Liver (tissue), 9 donors: ENCODE data around the gene LDHB. TPM values are rescaled to one million over a fixed set of nuclear protein-coding genes. Genes with fewer than 3 reads are reported as not detected.

Source experiments
- DNase-seq: peaks from one replicate; pipeline ENCODE4 v3.0.0-alpha.2; 2017; ENCODE audit warnings: low spot score
- H3K27ac ChIP-seq, 2 donors: one replicate each; pipeline ENCODE4 v1.7.0; 2013; ENCODE audit warnings: inconsistent platforms in 2 of 2, low read length in 2 of 2, control low read depth in 1 of 2, low read depth in 1 of 2, mild to moderate bottlenecking in 1 of 2
- H3K27me3 ChIP-seq, 4 donors: one replicate each; pipeline versions ENCODE4 v1.6.1 to v1.7.0; 2013; ENCODE audit warnings: low read length in 3 of 4, inconsistent platforms in 1 of 4, mild to moderate bottlenecking in 1 of 4, moderate library complexity in 1 of 4; ENCODE audit not compliant: control insufficient read depth in 4 of 4, insufficient read depth in 4 of 4
- H3K36me3 ChIP-seq, 4 donors: one replicate each; pipeline versions ENCODE4 v1.6.1 to v1.7.0; 2013; ENCODE audit warnings: low read length in 3 of 4, mild to moderate bottlenecking in 3 of 4, low read depth in 1 of 4, moderate library complexity in 1 of 4; ENCODE audit not compliant: control insufficient read depth in 4 of 4, insufficient read depth in 3 of 4
- H3K4me1 ChIP-seq, 4 donors: one replicate each; pipeline versions ENCODE4 v1.6.1 to v1.7.0; 2013; ENCODE audit warnings: low read length in 3 of 4, mild to moderate bottlenecking in 3 of 4, moderate library complexity in 1 of 4; ENCODE audit not compliant: control insufficient read depth in 4 of 4, insufficient read depth in 4 of 4
- H3K4me3 ChIP-seq, 3 donors: one replicate each; pipeline versions ENCODE4 v1.6.1 to v1.7.0; 2013; ENCODE audit warnings: low read length in 3 of 3, control low read depth in 1 of 3, low read depth in 1 of 3, mild to moderate bottlenecking in 1 of 3
- H3K9ac ChIP-seq, 2 donors: one replicate each; pipeline ENCODE4 v1.7.0; 2013; ENCODE audit warnings: low read length in 2 of 2, mild to moderate bottlenecking in 2 of 2, moderate library complexity in 2 of 2, control low read depth in 1 of 2, low read depth in 1 of 2
- H3K9me3 ChIP-seq, 4 donors: one replicate each; pipeline versions ENCODE4 v1.6.1 to v1.7.0; 2013; ENCODE audit warnings: low read length in 3 of 4; ENCODE audit not compliant: control insufficient read depth in 4 of 4
- ATF3 ChIP-seq: IDR thresholded peaks from 2 replicates; pipeline ENCODE4 v1.6.1; 2016; ENCODE audit warnings: antibody characterized with exemption
- CTCF ChIP-seq: fragments of 150-350 bp; IDR thresholded peaks from 2 replicates; pipeline ENCODE4 v1.5.1; 2017; ENCODE audit warnings: improper control_type of control experiment, low read depth, low read length; ENCODE audit not compliant: missing input control
- EGR1 ChIP-seq, 2 donors: IDR thresholded peaks; 2 replicates each; pipeline ENCODE4 v1.6.1; 2016 to 2018; ENCODE audit warnings: antibody characterized with exemption in 2 of 2, low read depth in 2 of 2
- FOXA1 ChIP-seq: IDR thresholded peaks from 2 replicates; pipeline ENCODE4 v1.6.1; 2016; ENCODE audit warnings: antibody characterized with exemption
- FOXA2 ChIP-seq: IDR thresholded peaks from 2 replicates; pipeline ENCODE4 v1.6.1; 2016; ENCODE audit warnings: antibody characterized with exemption
- HNF4A ChIP-seq, 2 donors: conservative IDR thresholded peaks; 2 replicates each; pipeline ENCODE4 v1.6.1; 2016; ENCODE audit warnings: antibody characterized with exemption in 2 of 2, mild to moderate bottlenecking in 2 of 2
- HNF4G ChIP-seq: IDR thresholded peaks from 2 replicates; pipeline ENCODE4 v1.6.1; 2016; ENCODE audit warnings: antibody characterized with exemption
- MAX ChIP-seq: IDR thresholded peaks from 2 replicates; pipeline ENCODE4 v1.6.1; 2016; ENCODE audit warnings: antibody characterized with exemption
- NR2F2 ChIP-seq: IDR thresholded peaks from 2 replicates; pipeline ENCODE4 v1.6.1; 2016; ENCODE audit warnings: antibody characterized with exemption
- RAD21 ChIP-seq, 2 donors: IDR thresholded peaks; 2 replicates each; pipeline ENCODE4 v1.6.1; 2016; ENCODE audit warnings: antibody characterized with exemption in 2 of 2, mild to moderate bottlenecking in 2 of 2
- REST ChIP-seq: IDR thresholded peaks from 2 replicates; pipeline ENCODE4 v1.6.1; 2016; ENCODE audit warnings: antibody characterized with exemption, mild to moderate bottlenecking
- RXRA ChIP-seq, 2 donors: IDR thresholded peaks; 2 replicates each; pipeline ENCODE4 v1.6.1; 2017 to 2018; ENCODE audit warnings: antibody characterized with exemption in 2 of 2, mild to moderate bottlenecking in 1 of 2
- SP1 ChIP-seq: IDR thresholded peaks from 2 replicates; pipeline ENCODE4 v1.6.1; 2018; ENCODE audit warnings: antibody characterized with exemption, mild to moderate bottlenecking
- TAF1 ChIP-seq: conservative IDR thresholded peaks from 2 replicates; pipeline ENCODE4 v1.6.1; 2016; ENCODE audit warnings: antibody characterized with exemption, mild to moderate bottlenecking
- YY1 ChIP-seq: IDR thresholded peaks from 2 replicates; pipeline ENCODE4 v1.6.1; 2016; ENCODE audit warnings: antibody characterized with exemption, mild to moderate bottlenecking
- ZBTB33 ChIP-seq: IDR thresholded peaks from 2 replicates; pipeline ENCODE4 v1.6.1; 2016; ENCODE audit warnings: antibody characterized with exemption
- WGBS: extraction: QIAGEN DNeasy Blood & Tissue Kit; methylation state at CpG from one replicate; pipeline ENCODE4 v1.1.7; 2013; 5-methylcytosine and 5-hydroxymethylcytosine counted together
- polyA plus RNA-seq, 2 donors: library from polyadenylated mRNA; stranded (reverse) in 1 of 2; unstranded in 1 of 2; fragments of 200-250 nt in 1 of 2; fragments of >200 nt in 1 of 2; fragmentation: Nextera tagmentation in 1 of 2; extraction: Ambion mirVana in 1 of 2; gene quantifications; one replicate each; pipeline versions ENCODE4 v1.2.1 to v1.2.3, GENCODE V29; 2013 to 2015
- total RNA-seq, 2 donors: library from RNA; depleted of rRNA; stranded (reverse); fragments of >200 nt; gene quantifications; one replicate each; pipeline ENCODE4 v1.2.3, GENCODE V29; 2014
- donor health status: healthy.
- donor health status: healthy.
- donor health status: healthy.
- donor health status: healthy.
- donor health status: healthy.

LDHB gene
- total and polyA plus RNA-seq, 4 donors, result 20.9 to 99.7 (median 42.3) TPM

- Histone ChIP-seq H3K27ac (no peak overlapping the region), H3K4me3 (no peak overlapping the region), H3K9ac (no peak overlapping the region), H3K27me3 (no peaks in the 10 kb centered on the region), H3K4me1 (no peaks in the 10 kb centered on the region), H3K9me3 (no peaks in the 10 kb centered on the region), H3K36me3 (no peaks in the 10 kb centered on the region)
- DNase-seq, result no peak
- no peak for TF ChIP-seq TAF1
- no peak for TF ChIP-seq YY1
- TF ChIP-seq FOXA1, result no peak
- TF ChIP-seq EGR1 (IDR thresholded peaks at IDR 0.05; ENCODE audit: low read depth in 2 of 2), result no peak
- TF ChIP-seq ZBTB33, result no peak
- TF ChIP-seq HNF4G, result no peak
- no peak for TF ChIP-seq REST
- WGBS, result 98% methylated on average over 4 of the region's 4 CpGs
Observed at GRCh38 chr12:21704847-21705246, 47.2 kb upstream of the LDHB start.

GRCh38 chr12:21699851-21700250, 42.2 kb upstream of the LDHB start:
- H3K27ac ChIP-seq, result no peak overlapping the region
- H3K9me3 ChIP-seq, result no peaks in the 10 kb centered on the region
- no peak overlapping the region for H3K4me3 ChIP-seq

More at GRCh38 chr12:21699851-21700250, 42.2 kb upstream of the LDHB start:
- DNase-seq, result no peak
- Histone ChIP-seq H3K9ac (no peak overlapping the region), H3K27me3 (no peaks in the 10 kb centered on the region), H3K4me1 (peaks cover 0 to 4% (median 0%) of the 10 kb centered on the region in 4 donors), H3K36me3 (no peaks in the 10 kb centered on the region)
- no peak for TF ChIP-seq SP1
- no peak for TF ChIP-seq REST
- no peak for TF ChIP-seq HNF4A (conservative IDR thresholded peaks at IDR 0.05)
- TF ChIP-seq FOXA1, result no peak
- TF ChIP-seq YY1, result no peak
- no peak for TF ChIP-seq RAD21 (IDR thresholded peaks at IDR 0.05)
- TF ChIP-seq MAX, result no peak
- TF ChIP-seq NR2F2, result no peak
- no peak for TF ChIP-seq FOXA2
- no peak for TF ChIP-seq EGR1 (IDR thresholded peaks at IDR 0.05; ENCODE audit: low read depth in 2 of 2)
- TF ChIP-seq ZBTB33, result no peak
- TF ChIP-seq TAF1, result no peak
- TF ChIP-seq RXRA (IDR thresholded peaks at IDR 0.05), result no peak
- TF ChIP-seq CTCF, result no peak
- no peak for TF ChIP-seq ATF3
